ENCODE data around the gene KMT5B. TPM values are rescaled to one million over a fixed set of nuclear protein-coding genes. Genes with fewer than 3 reads are reported as not detected.
A peak's percentile ranks its signal among the peaks of the same experiment; 100 is the strongest.

Gene KMT5B
- total and polyA plus RNA-seq, 2 of the 13 experiments (the other 11 are each of a cell fraction or from before 2014, with no cell fraction given), result 17.6 to 23.7 TPM

- DNase-seq (ENCODE audit: low spot score) (peak; percentile 61), FAIRE-seq (no peak), ATAC-seq (peak; percentile 67)
- POLR2A ChIA-PET, result interaction anchor here (0.7 to 2.4 kb wide), 10 partner anchors 12 to 193 kb away, joined by 3 to 20 read pairs (median 4); partner anchors contain the start of gene CHKA
- no peaks in the 10 kb centered on the region for H3K27me3 ChIP-seq (ENCODE audit: control insufficient read depth in 1 of 2, insufficient read depth in 2 of 2, low read length in 2 of 2)
- intact Hi-C loops (cut with micrococcal nuclease; ENCODE audit: unreplicated experiment), result loop anchor here (1.0 kb wide), 1 partner anchor 100 kb away; no protein-coding TSS in a partner anchor
- H2AFZ ChIP-seq (ENCODE audit: low read length), result no peak overlapping the region
- H3K36me3 ChIP-seq (replicated peaks in 1 of 2; ENCODE audit: control insufficient read depth in 1 of 2, insufficient read depth in 2 of 2, low read length in 2 of 2), result peaks cover 10 to 19% of the 10 kb centered on the region in 2 experiments; a peak in 4 of 5 replicates
- WGBS (ENCODE audit: low lambda C conversion rate), result 16% methylated on average over 8 of the region's 8 CpGs
- peaks cover 99% of the 10 kb centered on the region for H3K4me1 ChIP-seq (ENCODE audit: insufficient read depth, low read length)
- peaks cover 96% of the 10 kb centered on the region for H3K79me2 ChIP-seq (ENCODE audit: insufficient read depth, low read length)
- H3K4me2 ChIP-seq (ENCODE audit: low read depth, low read length), result peak overlapping the region; percentile 43
- H3K9me3 ChIP-seq (ENCODE audit: low read length), result no peaks in the 10 kb centered on the region
- peaks cover 37% of the 10 kb centered on the region for H4K20me1 ChIP-seq (ENCODE audit: insufficient read depth, low read length)
- H3K9ac ChIP-seq (ENCODE audit: insufficient read depth, low read depth, low read length), result peak overlapping the region; percentile 24
- CTCF ChIA-PET (ENCODE audit: low intra/inter-chr PET ratio, low total read pairs), result interaction anchor here (0.9 kb wide), 1 partner anchor 85 kb away, joined by 4 read pairs; no protein-coding TSS in a partner anchor
- H3K27ac ChIP-seq (ENCODE audit: extremely low read length, insufficient read depth, low read length), result peak overlapping the region; percentile 79
- H3K4me3 ChIP-seq (replicated peaks in 1 of 3; ENCODE audit: insufficient read depth in 1 of 3, low read depth in 2 of 3, low read length in 3 of 3), result peak overlapping the region in 1 of 3 experiments; percentile 14; a peak in 2 of 6 replicates
- in situ Hi-C loops (cut with HindIII; ENCODE audit: extremely low pct_ligation_motif_present, low pct_unique_long_range_greater_than_20kb), result no loop called here
- BruUV-seq (replicated peaks), result no TSS peak
- TF ChIP-seq EP300 (IDR thresholded peaks at IDR 0.05; ENCODE audit: low read depth in 2 of 2, low read length in 2 of 2) (no peak; a peak in 1 of 4 replicates), EP300 (CRISPR knock-in tag; IDR thresholded peaks at IDR 0.05; ENCODE audit: borderline replicate concordance) (no peak), ZNF777 (CRISPR knock-in tag; IDR thresholded peaks at IDR 0.05) (no peak), MIXL1 (CRISPR knock-in tag; IDR thresholded peaks at IDR 0.05) (0 out of 2 replicates have a peak, but pooled peaks have one; percentile 23), ZNF138 (CRISPR knock-in tag; IDR thresholded peaks at IDR 0.05; ENCODE audit: low read depth) (0 out of 2 replicates have a peak, but pooled peaks have one; percentile 28), RCOR2 (CRISPR knock-in tag; IDR thresholded peaks at IDR 0.05) (0 out of 2 replicates have a peak, but pooled peaks have one; percentile 28), ZNF225 (CRISPR knock-in tag; IDR thresholded peaks at IDR 0.05) (no peak), GLI4 (CRISPR knock-in tag; IDR thresholded peaks at IDR 0.05; ENCODE audit: borderline replicate concordance) (no peak), SOX6 (IDR thresholded peaks at IDR 0.05) (no peak), SOX6 (CRISPR knock-in tag; IDR thresholded peaks at IDR 0.05) (peak; percentile 65), CTCF (CRISPR knock-in tag; IDR thresholded peaks at IDR 0.05) (0 out of 2 replicates have a peak, but pooled peaks have one; percentile 4), RBM22 (optimal IDR thresholded peaks at IDR 0.05; ENCODE audit: low read length) (peak; percentile 33), CEBPB (IDR thresholded peaks at IDR 0.05; ENCODE audit: borderline replicate concordance, low read depth, low read length) (peak; percentile 42; the same call in 1 of the 2 replicates), MEIS2 (CRISPR knock-in tag; IDR thresholded peaks at IDR 0.05) (no peak), SOX13 (IDR thresholded peaks at IDR 0.05) (no peak), SOX13 (CRISPR knock-in tag; conservative IDR thresholded peaks at IDR 0.05 in 1 of 2, IDR thresholded peaks at IDR 0.05 in 1 of 2) (peak in 1 of 2 experiments; percentile 29; a peak in 1 of 4 replicates)
- TF ChIP-seq, protein P1, sequence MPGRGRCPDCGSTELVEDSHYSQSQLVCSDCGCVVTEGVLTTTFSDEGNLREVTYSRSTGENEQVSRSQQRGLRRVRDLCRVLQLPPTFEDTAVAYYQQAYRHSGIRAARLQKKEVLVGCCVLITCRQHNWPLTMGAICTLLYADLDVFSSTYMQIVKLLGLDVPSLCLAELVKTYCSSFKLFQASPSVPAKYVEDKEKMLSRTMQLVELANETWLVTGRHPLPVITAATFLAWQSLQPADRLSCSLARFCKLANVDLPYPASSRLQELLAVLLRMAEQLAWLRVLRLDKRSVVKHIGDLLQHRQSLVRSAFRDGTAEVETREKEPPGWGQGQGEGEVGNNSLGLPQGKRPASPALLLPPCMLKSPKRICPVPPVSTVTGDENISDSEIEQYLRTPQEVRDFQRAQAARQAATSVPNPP (CRISPR knock-in tag; IDR thresholded peaks at IDR 0.05), result no peak
- TF ChIP-seq, protein P2, sequence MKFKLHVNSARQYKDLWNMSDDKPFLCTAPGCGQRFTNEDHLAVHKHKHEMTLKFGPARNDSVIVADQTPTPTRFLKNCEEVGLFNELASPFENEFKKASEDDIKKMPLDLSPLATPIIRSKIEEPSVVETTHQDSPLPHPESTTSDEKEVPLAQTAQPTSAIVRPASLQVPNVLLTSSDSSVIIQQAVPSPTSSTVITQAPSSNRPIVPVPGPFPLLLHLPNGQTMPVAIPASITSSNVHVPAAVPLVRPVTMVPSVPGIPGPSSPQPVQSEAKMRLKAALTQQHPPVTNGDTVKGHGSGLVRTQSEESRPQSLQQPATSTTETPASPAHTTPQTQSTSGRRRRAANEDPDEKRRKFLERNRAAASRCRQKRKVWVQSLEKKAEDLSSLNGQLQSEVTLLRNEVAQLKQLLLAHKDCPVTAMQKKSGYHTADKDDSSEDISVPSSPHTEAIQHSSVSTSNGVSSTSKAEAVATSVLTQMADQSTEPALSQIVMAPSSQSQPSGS (CRISPR knock-in tag; IDR thresholded peaks at IDR 0.05), result peak; percentile 26; the same call in 1 of the 2 replicates
These were observed 106.7 kb downstream of the KMT5B start for GRCh38 chr11:68106165-68106940.

All from HepG2 (cell line).